EH (cell line): Measurements from ENCODE around the gene CAMSAP2.

Experiments used
- DNase-seq: peaks from one replicate; pipeline ENCODE4 v3.0.0-alpha.2; 2015; ENCODE audit warnings: low read depth

The CAMSAP2 gene

GRCh38 chr1:200899954-200900867, 161.5 kb downstream of the CAMSAP2 start:
- no peak for DNase-seq

DNA sequence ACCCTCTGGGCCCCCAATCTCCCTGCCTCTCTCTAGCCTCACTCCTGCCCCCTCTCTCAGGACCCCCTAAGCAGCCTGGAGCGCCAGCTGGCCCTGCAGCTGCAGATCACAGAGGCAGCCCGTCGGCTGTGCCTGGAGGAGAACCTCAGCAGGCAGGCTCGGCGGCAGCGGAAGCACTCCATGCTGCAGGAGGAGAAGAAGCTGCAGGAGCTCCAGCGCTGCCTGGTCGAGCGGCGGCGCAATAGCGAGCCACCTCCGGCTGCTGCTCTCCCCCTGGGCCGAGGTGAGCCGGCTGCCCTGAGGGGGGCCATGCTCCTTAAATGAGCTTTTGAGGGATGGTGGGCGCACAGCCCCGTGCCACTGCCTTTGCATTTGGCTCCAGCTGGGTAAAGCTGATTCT, 162.2 kb downstream of the CAMSAP2 start:
- DNase-seq: no peak

DNA sequence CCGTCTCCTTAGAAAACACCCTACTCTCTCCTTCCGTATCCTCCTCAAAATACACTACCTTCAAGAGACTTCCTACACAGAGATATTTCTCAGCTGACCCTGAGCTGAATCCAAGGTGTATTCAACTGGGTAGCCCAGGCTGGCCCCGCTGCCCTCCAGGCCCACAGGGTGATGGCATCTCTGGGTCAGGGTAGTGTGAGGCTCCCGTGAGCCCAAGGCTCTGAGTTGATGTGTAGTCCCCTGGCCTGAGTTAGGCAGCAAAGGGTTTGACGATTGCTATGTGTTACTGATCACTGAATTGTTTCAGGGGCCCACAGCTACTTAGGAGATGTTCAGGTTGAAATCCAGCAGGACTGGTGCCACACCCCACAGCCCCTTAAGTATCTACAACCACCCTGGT, 162.7 kb downstream of the CAMSAP2 start:
- no peak for DNase-seq

- no peak for DNase-seq
Observed at GRCh38 chr1:200901796-200902444, 163.2 kb downstream of the CAMSAP2 start.

DNA sequence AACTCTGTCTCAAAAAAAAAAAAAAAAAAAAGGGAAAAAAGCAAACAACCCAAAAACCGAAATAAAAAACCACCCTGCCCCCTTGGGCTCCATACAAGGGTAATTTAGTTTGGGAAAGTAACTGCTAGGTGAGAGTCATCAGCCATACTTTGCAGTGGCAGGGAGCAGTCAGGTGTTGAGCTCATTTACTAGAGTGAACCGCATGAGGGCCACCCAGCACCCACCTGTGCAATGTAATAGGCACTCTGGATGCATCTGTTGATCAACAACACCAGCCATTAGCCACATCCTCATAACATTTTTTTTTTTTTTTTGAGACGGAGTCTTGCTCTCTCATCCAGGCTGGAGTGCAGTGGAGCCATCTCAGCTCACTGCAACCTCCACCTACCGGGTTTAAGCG, 165.1 kb downstream of the CAMSAP2 start:
- no peak for DNase-seq

DNA sequence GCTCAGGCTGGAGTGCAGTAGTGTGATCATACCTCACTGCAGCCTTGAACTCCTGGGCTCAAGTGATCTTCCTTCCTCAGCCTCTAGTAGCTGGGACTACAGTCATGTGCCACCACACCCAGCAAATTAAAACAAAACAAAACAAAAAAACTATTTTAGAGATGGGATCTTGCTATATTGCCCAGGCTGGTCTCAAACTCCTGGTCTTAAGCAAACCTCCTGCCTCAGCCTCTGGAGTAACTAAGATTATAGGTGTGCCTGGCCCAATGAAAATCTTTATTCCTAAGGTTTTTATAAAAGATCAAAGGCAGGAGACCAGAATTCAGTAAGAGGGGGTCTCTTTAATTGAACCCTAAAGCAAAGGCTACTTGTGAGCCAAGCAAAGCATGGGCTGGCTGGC, 166.1 kb downstream of the CAMSAP2 start:
- no peak for DNase-seq

- DNase-seq: no peak
Observed at GRCh38 chr1:200905411-200906052, 166.8 kb downstream of the CAMSAP2 start.

GRCh38 chr1:200906491-200906890, 167.8 kb downstream of the CAMSAP2 start:
- no peak for DNase-seq

DNA sequence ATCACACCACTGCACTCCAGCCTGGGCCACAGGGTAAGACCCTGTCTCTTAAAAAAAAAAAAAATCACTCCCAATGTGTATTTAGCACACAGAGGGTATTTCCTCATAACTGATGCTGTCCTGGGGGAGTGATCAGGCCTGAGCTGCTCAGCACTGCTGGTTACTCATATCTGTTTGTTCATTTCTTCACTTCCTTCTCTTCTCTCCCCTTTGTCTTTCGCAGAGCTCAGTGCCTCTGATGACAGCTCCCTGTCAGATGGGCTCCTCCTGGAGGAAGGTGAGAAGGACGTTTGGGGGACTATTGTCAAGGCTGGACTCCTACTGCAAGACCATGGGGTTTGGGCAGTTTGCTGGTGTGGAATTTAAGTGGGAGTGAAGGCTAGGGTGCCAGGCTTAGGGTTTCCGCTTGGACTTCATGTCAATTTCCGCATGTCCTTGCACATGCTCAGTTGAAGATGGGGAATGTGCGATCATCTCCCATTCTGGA, 169.0 kb downstream of the CAMSAP2 start:
- no peak for DNase-seq

GRCh38 chr1:200908191-200908868, 169.6 kb downstream of the CAMSAP2 start:
- no peak for DNase-seq

GRCh38 chr1:200909071-200909470, 170.4 kb downstream of the CAMSAP2 start:
- DNase-seq: no peak

DNA sequence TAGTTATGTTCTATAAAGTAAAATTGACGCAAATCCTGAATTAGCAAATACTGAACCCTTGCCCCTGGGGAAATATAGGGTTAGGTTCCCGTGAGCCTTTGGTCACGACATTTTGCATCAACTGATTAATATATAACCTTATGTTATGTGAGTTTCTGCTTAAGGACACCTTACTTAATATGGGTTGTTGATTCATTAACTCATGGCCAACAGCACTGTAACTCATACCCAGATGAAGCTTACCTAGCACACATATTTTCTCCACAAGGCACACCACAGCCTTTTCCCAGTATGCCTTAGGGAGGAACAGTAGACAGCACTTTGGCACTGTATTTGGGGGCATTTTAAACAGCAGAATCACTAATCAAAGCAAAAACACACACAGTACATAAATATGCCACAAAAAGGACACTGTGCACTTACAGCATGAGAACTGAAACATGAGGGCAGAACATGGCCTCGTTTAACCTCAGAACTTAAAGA, 171.1 kb downstream of the CAMSAP2 start:
- no peak for DNase-seq
